ENCODE measurements around the gene TMC4. TPM values are rescaled to one million over a fixed set of nuclear protein-coding genes. Genes with fewer than 3 reads are reported as not detected.

Gene TMC4
- polyA plus RNA-seq, 1 donor from 2014 or later = 0.15 TPM

- peaks cover 18% of the 10 kb centered on the region for H3K79me2 ChIP-seq (replicated peaks; ENCODE audit: insufficient read depth, low read length)
- no peaks in the 10 kb centered on the region for H3K9me2 ChIP-seq (ENCODE audit: insufficient read depth, low read length)
- H2AFZ ChIP-seq (ENCODE audit: low read depth, low read length) = no peak overlapping the region
- no peaks in the 10 kb centered on the region for H3K27me3 ChIP-seq (ENCODE audit: insufficient read depth, low read depth, low read length)
- H3K36me3 ChIP-seq (ENCODE audit: insufficient read depth, low read length) = no peaks in the 10 kb centered on the region
- peak overlapping the region; percentile 70 for H3K4me2 ChIP-seq (ENCODE audit: low read length)
- TF ChIP-seq EP300 (conservative IDR thresholded peaks at IDR 0.05; ENCODE audit: poor library complexity, severe bottlenecking) = no peak
- no peak for TF ChIP-seq SMC3 (conservative IDR thresholded peaks at IDR 0.05; ENCODE audit: poor library complexity)
- TF ChIP-seq EZH2 (IDR thresholded peaks at IDR 0.05; ENCODE audit: borderline replicate concordance, insufficient read depth, low read length, poor library complexity, severe bottlenecking) = no peak
- TF ChIP-seq MXI1 (conservative IDR thresholded peaks at IDR 0.05; ENCODE audit: poor library complexity, severe bottlenecking) = no peak
- TF ChIP-seq CTCF (IDR thresholded peaks at IDR 0.05; ENCODE audit: poor library complexity, severe bottlenecking) = no peak
- no peak for TF ChIP-seq REST (IDR thresholded peaks at IDR 0.05; ENCODE audit: borderline replicate concordance)
- TF ChIP-seq TAF1 (IDR thresholded peaks at IDR 0.05; ENCODE audit: low read depth) = no peak
- TF ChIP-seq RAD21 (conservative IDR thresholded peaks at IDR 0.05) = no peak
- no peak for TF ChIP-seq POLR2AphosphoS5 (IDR thresholded peaks at IDR 0.05)
- H3K4me3 ChIP-seq (ENCODE audit: low read length) = peak overlapping the region; percentile 99
- H4K20me1 ChIP-seq (ENCODE audit: insufficient read depth) = no peaks in the 10 kb centered on the region
- no peaks in the 10 kb centered on the region for H3F3A ChIP-seq (ENCODE audit: insufficient read depth, low read length, poor library complexity, severe bottlenecking)
- peak overlapping the region; percentile 87 for H3K27ac ChIP-seq (ENCODE audit: low read length)
- H3K9me3 ChIP-seq (ENCODE audit: low read length) = no peaks in the 10 kb centered on the region
- H3K9ac ChIP-seq (ENCODE audit: low read length) = peak overlapping the region; percentile 89
These were observed 15.4 kb upstream of the TMC4 start for GRCh38 chr19:54188215-54188871.

- H3K9ac ChIP-seq (ENCODE audit: low read length) = no peak overlapping the region
- TF ChIP-seq EZH2 (IDR thresholded peaks at IDR 0.05; ENCODE audit: borderline replicate concordance, insufficient read depth, low read length, poor library complexity, severe bottlenecking) (no peak), TAF1 (IDR thresholded peaks at IDR 0.05; ENCODE audit: low read depth) (no peak), REST (IDR thresholded peaks at IDR 0.05; ENCODE audit: borderline replicate concordance) (no peak), RAD21 (conservative IDR thresholded peaks at IDR 0.05) (no peak), CTCF (IDR thresholded peaks at IDR 0.05; ENCODE audit: poor library complexity, severe bottlenecking) (no peak), MXI1 (conservative IDR thresholded peaks at IDR 0.05; ENCODE audit: poor library complexity, severe bottlenecking) (no peak), EP300 (conservative IDR thresholded peaks at IDR 0.05; ENCODE audit: poor library complexity, severe bottlenecking) (no peak), SMC3 (conservative IDR thresholded peaks at IDR 0.05; ENCODE audit: poor library complexity) (no peak), POLR2AphosphoS5 (IDR thresholded peaks at IDR 0.05) (no peak)
- no peaks in the 10 kb centered on the region for H3F3A ChIP-seq (ENCODE audit: insufficient read depth, low read length, poor library complexity, severe bottlenecking)
These were observed 14.0 kb upstream of the TMC4 start for GRCh38 chr19:54186934-54187381.

More at GRCh38 chr19:54186934-54187381, 14.0 kb upstream of the TMC4 start:
- Histone ChIP-seq H3K4me3 (ENCODE audit: low read length) (no peak overlapping the region), H3K27ac (ENCODE audit: low read length) (no peak overlapping the region), H3K36me3 (ENCODE audit: insufficient read depth, low read length) (no peaks in the 10 kb centered on the region), H3K27me3 (ENCODE audit: insufficient read depth, low read depth, low read length) (no peaks in the 10 kb centered on the region), H3K9me3 (ENCODE audit: low read length) (no peaks in the 10 kb centered on the region), H2AFZ (ENCODE audit: low read depth, low read length) (no peak overlapping the region), H3K9me2 (ENCODE audit: insufficient read depth, low read length) (no peaks in the 10 kb centered on the region), H4K20me1 (ENCODE audit: insufficient read depth) (no peaks in the 10 kb centered on the region), H3K79me2 (replicated peaks; ENCODE audit: insufficient read depth, low read length) (peaks cover 14% of the 10 kb centered on the region), H3K4me2 (ENCODE audit: low read length) (no peak overlapping the region)

Data from neural cell (in vitro differentiated cells).